Activated CD8-positive, alpha-beta memory T cell treated with anti-CD3 and anti-CD28 coated beads, Interleukin-2, amount 50 U/mL, for 1 hour (primary cell): ENCODE data around the gene TRABD2A.

Experiments
- DNase-seq: peaks from one replicate; pipeline ENCODE4 v3.0.0-alpha.2; 2020; ENCODE audit errors: extremely low read depth

TRABD2A gene

DNA sequence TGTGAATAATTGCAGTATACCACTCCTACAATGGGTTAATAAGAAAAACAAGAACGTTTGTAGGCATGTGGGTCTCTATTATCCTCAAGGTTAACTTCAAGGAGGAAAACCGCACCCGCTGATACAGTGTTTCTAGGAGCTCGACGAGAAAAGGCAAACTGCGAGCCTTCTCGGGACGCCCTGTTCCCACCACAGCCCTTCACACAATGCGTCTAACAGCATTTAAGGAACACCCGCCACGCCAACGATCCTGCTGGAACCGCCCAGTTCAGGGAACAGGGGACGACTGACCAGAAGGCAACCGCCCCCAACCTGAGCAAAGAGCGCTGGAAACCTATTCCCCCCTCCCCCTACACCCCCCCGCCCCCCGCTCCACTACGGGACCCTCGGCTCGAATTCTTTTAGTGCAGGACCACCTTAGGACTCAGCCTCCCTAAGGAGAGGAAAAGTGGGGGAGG is 23.9 kb upstream of the TRABD2A start:
- DNase-seq: no peak

DNA sequence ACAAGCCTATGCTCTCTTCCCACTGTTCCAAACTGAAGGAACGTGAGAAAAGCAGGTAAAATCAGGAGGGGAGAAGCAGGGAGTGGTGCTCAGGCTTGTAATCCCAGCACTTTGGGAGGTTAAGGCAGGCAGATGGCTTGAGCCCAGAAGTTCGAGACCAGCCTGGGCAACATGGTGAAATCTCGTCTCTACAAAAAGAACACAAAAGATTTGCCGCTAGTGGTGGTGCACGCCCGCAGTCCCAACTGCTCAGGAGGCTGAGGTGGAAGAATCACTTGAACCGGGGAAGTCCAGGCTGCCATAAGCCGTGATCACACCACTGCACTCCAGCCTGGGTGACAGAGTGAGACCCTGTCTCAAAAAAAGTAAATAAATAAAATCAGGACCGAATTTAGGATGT is 23.3 kb upstream of the TRABD2A start:
- no peak for DNase-seq

DNA sequence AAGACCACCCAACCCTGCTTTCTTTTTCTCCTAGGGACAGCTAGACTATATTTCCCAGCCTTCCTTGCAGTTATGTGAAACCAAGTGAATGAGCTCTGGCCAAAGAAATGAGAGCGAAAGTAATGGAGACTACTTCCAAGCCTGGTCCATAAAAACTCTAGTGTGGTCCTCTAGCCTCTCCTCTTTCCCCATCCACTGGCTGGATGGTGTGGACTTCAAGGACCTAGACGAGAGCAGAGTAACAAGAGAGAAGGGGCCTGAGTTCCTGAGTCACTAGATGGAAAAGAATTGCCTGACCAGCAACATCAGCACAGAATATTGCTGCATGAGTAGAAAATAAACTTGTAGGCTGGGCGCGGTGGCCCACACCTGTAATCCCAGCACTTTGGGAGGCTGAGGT is 21.6 kb upstream of the TRABD2A start:
- no peak for DNase-seq

DNA sequence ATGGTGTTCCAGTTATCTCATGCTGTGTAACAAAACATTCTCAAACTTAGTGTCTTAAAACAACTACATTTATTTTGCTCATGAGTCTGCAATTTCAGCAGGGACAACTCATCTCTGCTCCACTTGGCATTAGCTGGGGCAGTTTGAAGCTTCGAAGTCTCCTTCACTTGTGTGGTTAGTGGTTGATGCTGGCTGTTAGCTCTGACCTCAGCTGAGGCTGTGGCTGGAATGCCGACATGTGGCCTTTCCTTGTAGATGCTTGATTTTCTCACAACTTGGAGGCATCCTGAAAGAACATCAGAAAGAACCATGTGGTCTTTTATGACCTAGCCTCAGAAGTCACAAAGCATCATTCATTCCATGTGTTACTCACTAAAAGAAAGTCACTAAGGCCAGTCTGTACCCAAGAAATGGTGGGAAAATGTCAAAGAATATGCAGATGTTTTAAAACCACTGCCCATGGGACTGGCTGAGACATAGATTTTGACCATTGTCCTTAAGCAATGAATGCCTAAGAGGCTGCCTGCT is 20.8 kb upstream of the TRABD2A start:
- no peak for DNase-seq

DNA sequence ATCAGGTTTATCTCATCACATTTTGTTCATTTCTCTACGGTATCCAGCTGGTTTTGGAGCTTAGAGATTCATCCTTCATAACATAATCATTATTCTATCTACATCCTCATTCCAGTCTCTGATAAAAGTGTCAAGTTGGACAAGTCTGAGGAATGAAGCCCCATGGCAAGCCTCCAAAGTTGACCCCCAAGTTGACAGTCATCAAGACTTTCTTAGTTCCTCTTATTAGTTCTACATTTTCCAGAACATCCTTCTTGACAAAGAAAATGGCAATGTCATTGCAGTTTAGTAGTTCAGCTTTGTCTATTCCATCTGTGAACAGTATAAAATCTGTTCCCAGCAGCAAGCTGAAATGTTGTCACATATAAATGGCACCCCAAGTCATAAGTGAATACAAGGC is 20.1 kb upstream of the TRABD2A start:
- DNase-seq: no peak

DNA sequence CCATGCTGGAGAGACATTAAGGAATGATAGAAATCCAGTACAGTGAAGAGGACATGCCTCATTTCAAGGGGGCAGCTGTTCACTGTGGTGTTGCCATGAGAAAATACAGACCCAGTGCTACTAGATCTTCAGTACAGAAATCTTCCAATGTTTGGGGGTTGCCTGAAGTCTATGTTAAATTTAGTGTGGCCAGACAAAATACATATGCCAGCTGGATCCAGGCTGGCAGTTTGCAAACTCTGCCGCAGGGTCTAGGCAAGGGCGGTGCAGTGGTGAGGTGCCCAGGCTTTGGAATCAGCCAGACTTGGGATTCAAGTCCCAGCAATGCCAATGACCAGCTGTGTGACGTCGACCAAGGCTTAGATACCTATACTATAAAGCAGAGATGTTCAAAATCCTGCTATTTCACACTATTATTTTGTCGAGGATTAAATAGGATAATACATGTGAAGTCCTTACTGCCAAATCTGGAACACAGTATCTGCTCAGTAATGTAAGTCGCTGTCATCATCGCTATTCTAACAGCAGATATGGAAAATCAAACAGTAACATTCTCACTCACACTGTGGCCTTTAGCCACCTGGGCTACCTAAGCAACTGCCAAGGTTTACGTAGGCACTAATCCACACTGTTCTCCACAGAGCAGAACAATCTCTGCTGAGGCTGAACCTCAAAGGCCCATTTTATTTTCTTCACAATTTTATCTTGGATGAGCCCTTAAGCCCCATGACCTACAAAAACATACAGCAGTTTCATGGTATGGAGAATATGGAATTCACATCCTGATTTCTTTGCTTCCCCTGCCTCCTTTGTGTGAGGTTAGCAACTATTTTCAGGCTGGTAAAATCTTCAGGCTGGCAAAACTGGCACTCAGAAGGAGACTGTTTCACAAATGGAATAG is 18.7 kb upstream of the TRABD2A start:
- no peak for DNase-seq

DNA sequence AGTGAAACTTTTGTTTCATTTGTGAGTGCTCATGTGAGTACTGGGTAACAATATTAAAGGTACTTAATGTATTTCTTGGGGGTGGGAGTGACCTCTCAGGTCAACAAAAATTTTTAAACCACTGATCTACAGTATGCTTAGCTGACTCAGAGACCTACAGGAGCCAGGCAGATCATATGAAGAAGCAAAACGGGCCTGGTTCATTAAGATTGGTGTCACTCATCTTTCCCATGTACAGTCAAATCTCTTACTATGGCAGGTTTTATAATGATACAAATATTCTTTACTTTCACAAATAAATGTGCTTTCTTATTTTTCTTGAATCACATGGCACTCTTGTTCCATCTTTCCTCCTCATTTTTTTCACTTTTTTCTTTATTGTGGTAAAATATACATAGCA is 16.9 kb upstream of the TRABD2A start:
- no peak for DNase-seq

DNA sequence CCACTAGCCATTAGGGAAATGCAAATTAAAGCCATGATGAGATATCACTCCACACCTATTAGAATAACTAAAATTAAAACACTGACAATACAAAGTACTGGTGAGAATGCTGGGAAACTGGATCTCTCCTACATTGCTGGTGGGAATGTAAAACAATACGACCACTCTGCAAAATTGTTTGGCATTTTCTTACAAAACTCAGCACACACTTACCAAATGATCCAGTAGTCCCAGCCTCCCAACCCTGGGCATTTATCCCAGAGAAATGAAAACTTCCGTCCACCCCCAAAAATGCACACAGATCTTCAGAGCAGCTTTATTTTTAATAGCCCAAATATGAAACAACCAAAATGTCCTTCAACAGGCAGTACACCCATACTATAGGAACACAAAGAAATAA is 15.7 kb upstream of the TRABD2A start:
- DNase-seq: no peak

DNA sequence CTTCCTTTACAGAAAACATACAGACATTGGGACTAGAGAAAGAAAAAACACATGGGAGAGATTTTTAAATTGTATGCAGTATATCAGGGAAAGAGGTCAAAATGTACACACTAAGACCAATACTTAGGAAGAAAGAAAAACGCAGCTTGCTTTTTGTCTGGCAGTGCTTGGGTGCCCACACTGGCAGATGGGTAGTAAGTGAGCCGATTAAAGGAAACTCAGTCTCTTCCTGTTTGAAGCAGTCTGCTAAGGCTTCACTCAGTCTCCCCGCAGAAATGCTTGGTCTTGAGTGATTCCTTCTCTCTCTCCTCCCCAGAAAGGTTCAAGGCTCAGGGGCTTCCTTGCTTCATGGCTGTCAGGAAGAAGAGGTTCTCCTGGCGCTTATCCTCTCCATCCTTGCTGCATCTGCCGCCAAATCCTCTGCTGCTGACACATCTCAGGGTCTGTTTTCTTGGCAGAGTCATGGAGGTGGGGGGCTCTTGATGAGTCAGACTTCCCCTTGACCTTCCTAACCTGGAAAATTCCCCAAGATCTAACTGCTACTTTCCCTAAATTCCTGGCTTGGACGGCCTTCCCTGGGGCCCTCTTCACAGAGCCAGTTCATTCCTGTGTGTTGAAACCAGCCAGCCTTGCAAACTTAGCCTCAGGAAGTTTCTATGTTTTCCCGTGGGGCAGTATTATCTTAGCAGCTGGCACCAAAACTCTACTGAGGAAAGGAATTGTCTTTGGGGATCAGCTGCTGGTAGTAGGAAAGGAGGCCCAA is 14.1 kb upstream of the TRABD2A start:
- no peak for DNase-seq

DNA sequence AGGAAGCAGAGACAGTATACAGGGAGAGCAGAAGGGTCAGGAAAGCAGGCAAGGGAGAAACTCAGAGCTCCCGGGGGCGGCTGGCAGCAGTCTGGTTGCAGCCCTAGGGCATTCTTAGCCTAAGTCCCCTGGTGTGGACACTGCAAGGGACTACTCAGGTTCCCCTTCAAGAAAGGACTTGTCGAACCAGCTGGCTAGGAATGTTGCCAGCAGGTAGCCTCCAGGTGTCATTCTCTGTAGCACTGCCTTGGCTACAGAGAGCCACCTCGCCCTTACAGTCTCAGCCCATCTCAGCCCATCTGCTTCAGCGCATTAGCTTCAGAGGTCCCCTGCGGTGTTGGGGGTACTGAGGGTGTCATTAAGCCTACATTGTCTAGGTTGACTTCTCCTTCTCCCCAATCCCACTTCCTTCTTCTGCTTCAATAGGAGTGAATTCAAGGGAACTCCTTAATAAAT is 13.3 kb upstream of the TRABD2A start:
- DNase-seq: no peak

DNA sequence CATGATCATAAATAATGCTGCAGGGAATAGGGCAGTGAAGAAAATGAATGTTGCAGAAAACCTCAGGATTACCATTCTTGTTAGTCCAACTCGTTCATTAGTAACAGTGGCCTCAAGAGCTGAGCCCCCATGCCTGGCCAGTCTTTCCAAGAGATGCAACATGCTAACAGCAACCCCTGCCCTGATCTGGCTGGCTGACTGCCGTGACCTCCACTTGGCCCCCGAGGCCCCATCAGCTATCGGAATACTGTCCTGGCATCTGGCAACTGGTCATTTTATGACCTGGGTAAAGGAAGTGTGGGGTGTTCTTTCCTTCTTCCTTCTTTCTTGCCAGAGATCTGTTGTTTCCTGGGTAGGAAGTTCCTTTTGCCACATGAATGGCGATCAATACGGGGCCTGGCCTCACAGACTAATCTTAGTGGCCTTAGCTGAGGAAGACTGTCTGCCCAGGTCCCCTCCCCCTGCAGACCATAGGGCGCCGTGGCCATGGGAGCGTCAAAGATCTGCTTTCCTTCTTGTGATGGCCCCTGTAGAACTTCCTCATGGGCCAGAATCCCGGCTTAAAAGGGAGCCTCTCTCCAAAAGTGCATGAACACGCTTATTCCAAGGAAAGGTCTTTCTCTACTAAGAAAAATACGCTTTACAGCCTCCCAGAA is 10.6 kb upstream of the TRABD2A start:
- DNase-seq: no peak

DNA sequence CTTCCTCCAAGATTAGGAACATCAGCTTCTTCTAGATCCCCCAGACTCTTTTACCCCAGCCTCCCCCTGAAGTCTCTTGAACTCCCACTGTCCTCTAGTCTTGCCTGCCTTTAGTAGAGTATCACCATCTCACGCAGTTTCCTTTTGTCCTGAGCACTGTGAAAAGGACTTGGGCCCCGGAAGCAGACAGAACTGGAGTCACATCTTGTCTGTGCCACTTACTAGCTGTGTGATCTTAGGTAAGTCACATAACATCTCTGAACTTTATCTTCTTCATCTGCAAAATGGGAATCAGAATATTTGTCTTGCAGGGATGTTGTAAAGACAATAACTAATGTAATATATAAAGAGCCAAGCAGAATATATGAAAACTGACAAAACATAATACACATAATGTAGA is 8.4 kb upstream of the TRABD2A start:
- no peak for DNase-seq

DNA sequence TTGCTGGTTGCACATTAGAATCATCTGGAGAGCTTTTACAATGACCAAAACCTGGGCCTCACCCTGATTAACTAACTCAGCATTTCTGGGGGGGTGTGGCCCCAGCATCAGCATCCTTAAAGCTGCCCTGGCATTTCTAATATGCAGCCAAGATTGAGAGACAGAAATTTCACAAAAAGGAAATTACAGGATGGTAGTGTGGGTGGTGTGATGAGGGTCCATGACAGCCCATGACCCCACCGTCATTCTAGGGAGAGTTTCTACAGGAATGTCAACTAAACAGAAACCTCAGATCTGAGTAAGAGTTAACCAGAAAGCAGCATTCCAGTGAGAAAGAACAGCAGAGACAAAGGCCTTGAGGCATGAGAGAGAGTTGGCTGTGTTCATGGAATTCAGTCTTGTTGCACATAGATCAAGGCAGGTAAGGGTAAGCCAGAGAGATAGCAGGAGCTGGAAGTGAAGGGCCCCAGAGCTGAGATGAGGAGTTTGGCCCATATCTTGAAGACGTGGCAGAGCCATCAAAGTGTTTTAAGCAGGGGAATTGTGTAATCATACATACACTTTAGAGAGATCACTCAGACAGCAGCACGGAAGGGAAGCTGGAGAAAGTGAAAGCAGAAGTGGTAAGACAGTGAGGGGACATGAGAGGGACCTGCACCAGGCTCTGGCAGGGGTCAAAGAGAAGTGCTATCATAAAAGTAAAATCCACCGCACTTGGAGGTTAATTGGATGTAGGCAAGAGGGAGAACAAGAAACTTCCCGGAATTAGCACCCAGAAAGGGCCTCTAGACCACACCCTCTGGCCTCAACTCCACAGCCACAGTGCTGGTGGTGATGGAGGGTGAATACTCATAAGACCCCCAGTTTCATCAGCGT is 7.8 kb upstream of the TRABD2A start:
- no peak for DNase-seq

DNA sequence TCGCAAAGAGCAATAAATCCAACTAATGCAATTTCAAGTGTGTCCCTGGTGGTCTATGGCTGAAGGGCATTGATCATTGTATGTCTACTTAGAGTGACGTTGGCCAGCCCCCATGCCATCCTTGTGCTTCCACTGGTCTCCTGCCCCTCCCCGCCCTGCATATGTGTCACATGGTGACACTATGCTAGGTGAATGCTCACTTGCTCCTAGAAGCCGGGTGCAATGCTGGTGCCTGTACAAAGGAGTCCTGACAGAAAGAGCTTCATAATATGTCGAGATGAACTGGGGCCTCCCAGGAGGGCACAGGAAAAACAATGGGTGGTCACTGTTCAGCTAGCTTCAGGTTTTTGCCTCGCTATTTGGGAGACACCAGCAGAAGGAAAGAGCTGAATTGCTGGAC is 5.9 kb upstream of the TRABD2A start:
- no peak for DNase-seq

DNA sequence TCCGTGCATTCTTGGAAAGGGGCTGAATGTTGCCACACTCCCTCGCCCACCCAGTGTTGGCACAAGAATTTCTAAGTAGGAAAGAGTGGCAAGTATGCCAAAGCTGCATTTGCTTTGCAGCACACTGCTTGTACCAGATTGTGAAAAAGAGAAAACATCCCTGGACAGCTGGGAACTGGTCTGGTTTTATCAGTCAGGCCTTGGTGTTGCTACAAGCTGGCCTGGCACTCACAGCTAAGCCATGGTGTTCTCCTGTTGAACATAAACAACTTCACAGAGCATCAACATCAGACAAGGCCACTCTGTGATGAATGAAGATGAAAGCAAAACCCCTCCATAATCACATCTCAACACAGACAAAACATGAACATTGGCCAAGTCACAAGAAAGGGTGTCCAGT is 4.2 kb upstream of the TRABD2A start:
- DNase-seq: no peak

DNA sequence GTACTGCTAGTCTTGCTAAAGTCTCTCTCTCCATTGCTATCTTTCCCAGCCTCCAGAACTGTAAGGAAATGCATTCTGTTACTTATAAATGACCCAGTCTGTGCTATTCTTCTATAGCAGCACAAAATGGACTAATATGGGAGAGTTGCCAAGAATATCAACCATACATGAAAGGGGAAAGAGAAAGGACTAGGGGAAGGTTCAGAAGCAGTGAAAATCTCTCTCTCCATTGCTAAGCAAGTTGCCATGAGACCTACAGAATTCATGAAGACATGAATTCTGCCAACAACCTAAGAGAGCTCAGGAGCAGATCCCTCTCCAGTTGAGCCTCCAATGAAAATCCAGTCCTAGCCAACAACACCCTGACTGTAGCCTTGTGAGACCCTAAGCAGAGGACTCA is 3.6 kb upstream of the TRABD2A start:
- no peak for DNase-seq

DNA sequence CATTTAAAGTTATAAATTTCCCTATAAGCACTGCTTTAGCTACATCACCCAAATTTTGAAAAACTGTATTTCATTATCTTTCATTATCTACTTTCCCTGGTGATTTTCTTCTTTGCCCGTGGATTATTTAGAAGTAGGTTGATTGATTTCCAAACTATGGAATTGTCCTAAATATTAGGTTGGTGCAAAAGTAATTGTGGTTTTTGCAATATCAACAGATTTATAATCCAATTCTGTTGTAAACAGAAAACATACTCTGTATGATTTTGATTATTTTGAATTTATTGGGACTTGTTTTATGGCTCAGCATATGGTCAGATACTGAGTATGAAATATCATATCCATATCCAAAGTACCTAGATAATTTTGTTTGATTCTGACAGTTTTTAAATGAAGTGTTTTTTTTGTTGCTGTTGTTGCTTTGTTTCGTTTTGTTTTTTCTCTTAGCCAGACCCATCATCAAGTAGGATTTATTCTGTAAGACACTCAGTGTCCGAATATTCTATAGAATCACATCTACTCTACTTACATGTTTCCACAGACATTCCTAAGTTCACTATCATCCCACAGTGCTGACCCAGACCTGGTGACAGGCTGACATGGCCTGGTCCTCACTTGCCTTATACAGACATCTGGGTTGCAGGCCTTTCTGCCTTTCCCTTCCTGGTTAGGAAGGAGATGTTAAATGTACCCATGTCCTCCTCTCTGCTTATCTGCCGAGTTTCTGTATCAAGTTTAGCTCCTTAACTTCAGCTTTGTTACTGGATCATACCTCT is 2.1 kb upstream of the TRABD2A start:
- no peak for DNase-seq

DNA sequence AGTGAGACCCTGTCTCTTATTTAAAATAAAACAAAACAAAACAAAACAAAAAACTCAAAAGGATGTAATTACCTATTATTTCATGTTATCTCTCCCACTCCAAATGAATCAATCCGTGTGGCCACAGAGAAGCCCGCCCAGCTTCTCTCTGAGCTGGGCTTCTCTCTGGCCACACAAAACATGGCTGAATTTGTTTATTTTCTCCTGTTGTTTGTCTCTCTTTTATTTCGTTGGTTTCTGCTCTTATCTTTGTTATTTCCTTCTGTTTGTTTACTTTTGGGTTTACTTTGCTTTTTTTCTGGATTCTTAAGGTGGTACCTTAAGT is 1.5 kb upstream of the TRABD2A start:
- DNase-seq: no peak

DNA sequence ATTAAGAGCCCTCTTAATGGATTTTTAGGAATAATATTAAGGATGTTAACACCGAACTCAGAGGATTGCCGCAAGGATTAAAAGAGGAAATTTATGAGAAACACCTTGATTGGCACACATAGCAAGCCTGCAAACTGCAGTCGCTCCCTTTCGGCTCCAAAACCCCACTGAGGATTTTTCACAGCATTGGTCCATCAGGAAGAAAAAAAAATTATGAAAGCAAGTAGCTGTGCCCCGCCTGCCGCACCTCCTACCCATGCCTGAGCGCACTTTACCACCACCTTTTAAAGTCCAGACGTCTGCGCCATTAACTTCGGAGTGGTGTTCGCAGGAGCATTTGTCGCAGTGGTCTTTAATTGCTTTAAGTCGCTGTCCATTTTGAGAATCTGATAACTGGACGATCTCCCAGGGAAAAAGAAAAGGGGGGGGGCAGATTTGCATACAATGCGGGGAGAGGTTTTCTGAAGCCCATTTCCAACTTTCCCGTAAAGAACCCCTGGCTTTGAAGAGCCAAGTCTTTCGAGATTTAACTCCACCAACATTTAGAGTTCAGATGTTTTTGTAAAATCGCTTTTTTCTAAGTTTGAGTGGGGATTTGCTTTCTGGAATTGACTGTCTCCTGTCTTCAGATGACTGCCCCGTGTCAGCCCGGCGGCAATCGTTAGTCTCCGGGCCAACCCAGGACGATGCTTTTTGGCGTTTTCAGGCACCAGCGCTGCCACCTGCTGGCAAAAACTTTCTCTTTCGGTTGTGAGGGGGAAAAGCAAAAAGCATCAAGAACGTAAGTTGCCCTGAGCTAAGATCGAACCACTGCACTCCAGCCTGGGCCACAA is 913 bp upstream of the TRABD2A start:
- peak; percentile 61 for DNase-seq

DNA sequence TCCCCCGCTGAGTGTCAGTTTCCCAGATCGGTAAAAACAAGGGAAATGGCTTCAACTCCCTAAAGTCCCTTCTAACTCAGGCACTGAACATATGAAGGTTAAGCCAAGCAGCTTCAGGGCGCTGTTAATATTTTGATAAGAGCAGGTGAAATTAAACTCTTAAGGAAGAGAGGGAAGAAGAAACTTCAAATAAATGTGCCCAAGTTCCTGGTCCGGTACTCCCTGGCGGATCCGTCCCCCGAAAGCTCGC is 564 bp downstream of the TRABD2A start:
- DNase-seq: no peak
